Omental fat pad (tissue), 4 donors: Measurements from ENCODE around the gene CEBPG. TPM values are rescaled to one million over a fixed set of nuclear protein-coding genes. Genes with fewer than 3 reads are reported as not detected.

Source experiments
- ATAC-seq: fragments of 150-250 bp; one replicate; pipeline ENCODE4 v1.9.1; 2016; ENCODE audit warnings: mild to moderate bottlenecking, moderate library complexity; ENCODE audit not compliant: low FRiP score
- DNase-seq: peaks from one replicate; pipeline ENCODE4 v3.0.0-alpha.2; 2019; ENCODE audit warnings: low spot score
- CTCF ChIP-seq, 3 donors: fragments of 450-650 bp; IDR thresholded peaks; one replicate each; pipeline ENCODE4 v1.5.1; 2016 to 2017; ENCODE audit warnings: antibody characterized with exemption in 3 of 3, mild to moderate bottlenecking in 3 of 3, moderate library complexity in 2 of 3
- total RNA-seq, 4 donors: library from RNA; depleted of rRNA; stranded (reverse); fragments of >200 nt; gene quantifications; one replicate each; pipeline ENCODE4 v1.1.0, GENCODE V29; 2016

Gene CEBPG
- total RNA-seq = 10 to 100 TPM; 19.4 to 41.1 (median 30.0) TPM

- no peak for TF ChIP-seq CTCF (IDR thresholded peaks at IDR 0.05)
- peak; percentile 97 for ATAC-seq
- DNase-seq = peak; percentile 86
These were observed at the start of gene CEBPG for GRCh38 chr19:33373453-33374235. Gene CEBPG (plus strand): TSS chr19:33373709. CDS start chr19:33379240, 5,531 bp downstream.

GRCh38 chr19:33324628-33325027 lies 48.9 kb upstream of the CEBPG start:
- ATAC-seq = no peak
- no peak for DNase-seq
- no peak for TF ChIP-seq CTCF (IDR thresholded peaks at IDR 0.05)

GRCh38 chr19:33325920-33326319 lies 47.6 kb upstream of the CEBPG start:
- DNase-seq (no peak), ATAC-seq (no peak)
- no peak for TF ChIP-seq CTCF (IDR thresholded peaks at IDR 0.05)

- no peak for TF ChIP-seq CTCF (IDR thresholded peaks at IDR 0.05)
- ATAC-seq (no peak), DNase-seq (no peak)
These were observed 44.4 kb upstream of the CEBPG start for GRCh38 chr19:33329060-33329459.

GRCh38 chr19:33329736-33330135 lies 43.8 kb upstream of the CEBPG start:
- no peak for DNase-seq
- no peak for TF ChIP-seq CTCF (IDR thresholded peaks at IDR 0.05)
- ATAC-seq = no peak

- DNase-seq (no peak), ATAC-seq (no peak)
- no peak for TF ChIP-seq CTCF (IDR thresholded peaks at IDR 0.05)
These were observed 41.3 kb upstream of the CEBPG start for GRCh38 chr19:33332248-33332647.

- DNase-seq = no peak
- no peak for ATAC-seq
- TF ChIP-seq CTCF (IDR thresholded peaks at IDR 0.05) = no peak
These were observed 40.4 kb upstream of the CEBPG start for GRCh38 chr19:33333151-33333550.
